PC-9 (cell line): Measurements from ENCODE around the gene FAM163B. TPM values are rescaled to one million over a fixed set of nuclear protein-coding genes. Genes with fewer than 3 reads are reported as not detected.

ENCODE experiments used
- Bru-seq: library from RNA; stranded (reverse); fragments of 400-500 nt; gene quantifications from one replicate; lab custom pipeline; 2021; lab: Mats Ljungman, UMichigan
- BruChase-seq, 2 experiments: library from RNA; stranded (reverse); fragments of 400-500 nt; gene quantifications; one replicate each; lab custom pipeline; 2021; lab: Mats Ljungman, UMichigan
- BruUV-seq: library from RNA; stranded (reverse); fragments of 400-500 nt; replicated peaks from 2 replicates; lab custom pipeline; 2021; lab: Mats Ljungman, UMichigan
- CTCF ChIA-PET: fragments of 300-600 bp; sonication (Branson Sonifier 250); formaldehyde crosslinking; loops from one replicate; lab custom pipeline; 2022; ENCODE audit warnings: antibody characterized with exemption; lab: Charles Lee
- POLR2A ChIA-PET: fragments of 300-600 bp; sonication (Branson Sonifier 250); formaldehyde crosslinking; loops from one replicate; lab custom pipeline; 2022; ENCODE audit warnings: antibody characterized with exemption; ENCODE audit not compliant: unreplicated experiment; lab: Charles Lee
- DNase-seq, 2 experiments: peaks; one replicate each; pipeline versions ENCODE4 v3.0.0 to v3.0.0-alpha.2; 2015 to 2022; ENCODE audit warnings: mixed read lengths in 1 of 2
- H2AFZ ChIP-seq: fragments of 200-600 bp; sonication (generic); 2 replicates; pipeline ENCODE4 v1.8.1; 2017; ENCODE audit warnings: antibody characterized with exemption
- H3F3A ChIP-seq: fragments of 200-600 bp; sonication (generic); 2 replicates; pipeline ENCODE4 v1.8.1; 2017; ENCODE audit warnings: antibody characterized with exemption, mild to moderate bottlenecking, low read depth; ENCODE audit not compliant: insufficient read depth
- H3K27ac ChIP-seq: fragments of 200-600 bp; sonication (generic); 2 replicates; pipeline ENCODE4 v1.6.1; 2016; ENCODE audit warnings: mixed run types
- H3K27me3 ChIP-seq: fragments of 200-600 bp; sonication (generic); 2 replicates; pipeline ENCODE4 v1.6.1; 2016; ENCODE audit warnings: low read depth, mixed run types; ENCODE audit not compliant: insufficient read depth
- H3K36me3 ChIP-seq: fragments of 200-600 bp; sonication (generic); 2 replicates; pipeline ENCODE4 v1.6.1; 2016; ENCODE audit warnings: low read depth, mixed run types
- H3K4me1 ChIP-seq: fragments of 200-600 bp; sonication (generic); replicated peaks from 2 replicates; pipeline ENCODE4 v1.6.1; 2016; ENCODE audit warnings: mixed run types; ENCODE audit not compliant: insufficient read depth
- H3K4me2 ChIP-seq: fragments of 200-600 bp; sonication (generic); 2 replicates; pipeline ENCODE4 v1.6.1; 2017; ENCODE audit warnings: mixed run types
- H3K4me3 ChIP-seq: fragments of 200-600 bp; sonication (generic); 2 replicates; pipeline ENCODE4 v1.6.1; 2016; ENCODE audit warnings: mixed run types
- H3K79me2 ChIP-seq: fragments of 200-600 bp; sonication (generic); 2 replicates; pipeline ENCODE4 v1.6.1; 2017; ENCODE audit warnings: low read depth, mixed run types
- H3K9me2 ChIP-seq: fragments of 200-600 bp; sonication (generic); 2 replicates; pipeline ENCODE4 v1.8.1; 2017; ENCODE audit warnings: mild to moderate bottlenecking; ENCODE audit not compliant: insufficient read depth
- H3K9me3 ChIP-seq: fragments of 200-600 bp; sonication (generic); 2 replicates; pipeline ENCODE4 v1.8.1; 2016; ENCODE audit warnings: low read depth; ENCODE audit not compliant: insufficient read depth
- H4K20me1 ChIP-seq: fragments of 200-600 bp; sonication (generic); 2 replicates; pipeline ENCODE4 v1.8.1; 2017; ENCODE audit not compliant: insufficient read depth
- CTCF ChIP-seq: fragments of 200-600 bp; sonication (generic); conservative IDR thresholded peaks from 2 replicates; pipeline ENCODE4 v1.6.1; 2017; ENCODE audit warnings: mixed run types, antibody characterized with exemption, mild to moderate bottlenecking, moderate library complexity
- EZH2 ChIP-seq: fragments of 200-600 bp; sonication (generic); IDR thresholded peaks from 2 replicates; pipeline ENCODE4 v1.8.0; 2017; ENCODE audit warnings: antibody characterized with exemption, low read depth
- intact Hi-C: fragments of 100-400 bp; cut with micrococcal nuclease; formaldehyde crosslinking; loops from one replicate; pipeline ENCODE4 v1.10.0; 2022; ENCODE audit not compliant: unreplicated experiment
- long read RNA-seq: library from polyadenylated mRNA; stranded (forward); transcript quantifications from one replicate; pipeline ENCODE4 v2.0.0, GENCODE V29; 2022
- total RNA-seq: library from RNA; stranded (reverse); gene quantifications from 2 replicates; pipeline ENCODE4 v1.2.3, GENCODE V29; 2021

FAM163B gene
- total RNA-seq (not detected in 2 replicates), Bru-seq, nascent RNA (not detected), BruChase-seq, experiment 1, labeled RNA remaining after a 2-hour chase (not detected), BruChase-seq, experiment 2, labeled RNA remaining after a 6-hour chase (not detected)
- long read RNA-seq = 0 reads

- H4K20me1 ChIP-seq = peaks cover 5% of the 10 kb centered on the region; the same call in 1 of the 2 replicates
- H3K79me2 ChIP-seq = no peaks in the 10 kb centered on the region
- no peak for DNase-seq
- no peaks in the 10 kb centered on the region for H3K4me1 ChIP-seq
- H3K9me3 ChIP-seq = no peaks in the 10 kb centered on the region
- H3K9me2 ChIP-seq = no peaks in the 10 kb centered on the region
- ChIA-PET POLR2A (no interaction called here), CTCF (no interaction called here)
- no TSS peak for BruUV-seq
- peaks cover 94% of the 10 kb centered on the region for H3K27me3 ChIP-seq
- H3F3A ChIP-seq = no peaks in the 10 kb centered on the region
- H3K4me2 ChIP-seq = no peak within 1 kb of the TSS
- TF ChIP-seq CTCF = no peak
- H3K36me3 ChIP-seq = no peaks in the 10 kb centered on the region
- intact Hi-C loops = no loop called here
- H3K4me3 ChIP-seq = no peak within 1 kb of the TSS
- no peak within 1 kb of the TSS for H3K27ac ChIP-seq
- H2AFZ ChIP-seq = no peak within 1 kb of the TSS
These were observed at the start of gene FAM163B for GRCh38 chr9:133609311-133610098. FAM163B (minus strand) TSS chr9:133609389; CDS start chr9:133580223, 29,166 bp downstream.

- H3K9me2 ChIP-seq = no peaks in the 10 kb centered on the region
- no peaks in the 10 kb centered on the region for H4K20me1 ChIP-seq
- ChIA-PET POLR2A (interaction anchor here (0.6 kb wide), 1 partner anchor 378 kb away, joined by 4 read pairs; no protein-coding TSS in a partner anchor), CTCF (no interaction called here)
- no peaks in the 10 kb centered on the region for H3K4me1 ChIP-seq
- BruUV-seq = no TSS peak
- no peaks in the 10 kb centered on the region for H3F3A ChIP-seq
- H3K4me2 ChIP-seq = no peak overlapping the region
- no peak overlapping the region for H3K4me3 ChIP-seq
- H3K79me2 ChIP-seq = no peaks in the 10 kb centered on the region
- H3K27ac ChIP-seq = no peak overlapping the region
- intact Hi-C loops = loop anchor here (5.0 kb wide), 1 partner anchor 55 kb away; no protein-coding TSS in a partner anchor
- no peak for TF ChIP-seq CTCF
- DNase-seq = no peak
- H3K9me3 ChIP-seq = no peaks in the 10 kb centered on the region
- peaks cover 99% of the 10 kb centered on the region for H3K27me3 ChIP-seq
- H2AFZ ChIP-seq = no peak overlapping the region
- H3K36me3 ChIP-seq = no peaks in the 10 kb centered on the region
These were observed 48.0 kb upstream of the FAM163B start for GRCh38 chr9:133657120-133657661.

- POLR2A ChIA-PET = no interaction called here
- no peak overlapping the region for H3K4me3 ChIP-seq
- H3K4me2 ChIP-seq = no peak overlapping the region
- H3K9me3 ChIP-seq = no peaks in the 10 kb centered on the region
- BruUV-seq = no TSS peak
- H2AFZ ChIP-seq = no peak overlapping the region
- CTCF ChIA-PET = no interaction called here
- no peaks in the 10 kb centered on the region for H4K20me1 ChIP-seq
- H3K27ac ChIP-seq = no peak overlapping the region
- peak in 1 of 2 experiments; percentile 16 for DNase-seq
- no peaks in the 10 kb centered on the region for H3K79me2 ChIP-seq
- H3K9me2 ChIP-seq = no peaks in the 10 kb centered on the region
- no peaks in the 10 kb centered on the region for H3F3A ChIP-seq
- H3K27me3 ChIP-seq = peaks cover 97% of the 10 kb centered on the region
- intact Hi-C loops = loop anchor here (5.0 kb wide), 1 partner anchor 56 kb away; no protein-coding TSS in a partner anchor
- H3K4me1 ChIP-seq = no peaks in the 10 kb centered on the region
- TF ChIP-seq CTCF (no peak), EZH2 (no peak)
- no peaks in the 10 kb centered on the region for H3K36me3 ChIP-seq
These were observed 47.3 kb upstream of the FAM163B start for GRCh38 chr9:133656211-133657119.
